Tibial nerve (tissue), 4 donors: Measurements from ENCODE around the gene SSC5D. TPM values are rescaled to one million over a fixed set of nuclear protein-coding genes. Genes with fewer than 3 reads are reported as not detected.

Experiments used
- DNase-seq, 2 donors: peaks; one replicate each; pipeline ENCODE4 v3.0.0-alpha.2; 2019; ENCODE audit warnings: low spot score in 2 of 2
- H3K27ac ChIP-seq, 4 donors: fragments of 200-600 bp; sonication (generic) in 3 of 4; one replicate each; pipeline ENCODE4 v1.5.1; 2017 to 2019; ENCODE audit warnings: mild to moderate bottlenecking in 1 of 4
- H3K27me3 ChIP-seq, 2 donors: fragments of 200-600 bp; sonication (generic) in 1 of 2; one replicate each; pipeline versions ENCODE4 v1.5.1 to v1.6.0; 2017 to 2019
- H3K36me3 ChIP-seq, 3 donors: fragments of 200-600 bp; sonication (generic); one replicate each; pipeline ENCODE4 v1.5.1; 2018 to 2019
- H3K4me1 ChIP-seq, 4 donors: fragments of 200-600 bp; sonication (generic) in 3 of 4; one replicate each; pipeline ENCODE4 v1.5.1; 2017 to 2019
- H3K4me3 ChIP-seq, 4 donors: fragments of 200-600 bp; sonication (generic) in 3 of 4; one replicate each; pipeline ENCODE4 v1.5.1; 2017 to 2019; ENCODE audit warnings: mild to moderate bottlenecking in 1 of 4, moderate library complexity in 1 of 4
- H3K9me3 ChIP-seq, 4 donors: fragments of 200-600 bp; sonication (generic) in 3 of 4; one replicate each; pipeline ENCODE4 v1.5.1; 2017 to 2019
- EP300 ChIP-seq, 2 donors: sonication (generic); formaldehyde crosslinking; IDR thresholded peaks; one replicate each; pipeline ENCODE4 v1.6.1; 2017; ENCODE audit warnings: antibody characterized with exemption in 2 of 2, mild to moderate bottlenecking in 1 of 2
- POLR2A ChIP-seq, 2 donors: fragments of 450-650 bp; IDR thresholded peaks; one replicate each; pipeline ENCODE4 v1.6.1; 2017; ENCODE audit warnings: antibody characterized with exemption in 2 of 2, mild to moderate bottlenecking in 2 of 2, moderate library complexity in 2 of 2
- WGBS, 2 donors: methylation state at CpG; one replicate each; pipeline ENCODE4 v1.1.5; 2018; 5-methylcytosine and 5-hydroxymethylcytosine counted together
- total RNA-seq, 4 donors: library from RNA; depleted of rRNA; stranded (reverse); fragments of >200 nt; gene quantifications; one replicate each; pipeline ENCODE4 v1.1.0, GENCODE V29; 2016
- TF ChIP-seq, protein P1 (sequence below), 5 experiments: fragments of 200-600 bp in 3 of 5; fragments of 450-650 bp in 2 of 5; sonication (generic) in 3 of 5; IDR thresholded peaks; one replicate each; pipeline ENCODE4 v1.5.1; 2016 to 2019; ENCODE audit warnings: antibody characterized with exemption in 5 of 5, mild to moderate bottlenecking in 3 of 5, moderate library complexity in 2 of 5

The SSC5D gene
- total RNA-seq, 4 donors from 2014 or later, result 3.9 to 14.5 (median 7.2) TPM

GRCh38 chr19:55462722-55463121 lies 25.5 kb upstream of the SSC5D start:
- Histone ChIP-seq H3K9me3 (no peaks in the 10 kb centered on the region), H3K36me3 (no peaks in the 10 kb centered on the region), H3K4me3 (no peak overlapping the region), H3K27me3 (no peaks in the 10 kb centered on the region), H3K27ac (no peak overlapping the region), H3K4me1 (peaks cover 0 to 37% (median 6%) of the 10 kb centered on the region in 4 donors)
- 74 to 80% methylated on average over 11 of the region's 11 CpGs for WGBS, 2 donors
- TF ChIP-seq EP300 (IDR thresholded peaks at IDR 0.05) (no peak), POLR2A (IDR thresholded peaks at IDR 0.05) (no peak)
- TF ChIP-seq, protein P1, sequence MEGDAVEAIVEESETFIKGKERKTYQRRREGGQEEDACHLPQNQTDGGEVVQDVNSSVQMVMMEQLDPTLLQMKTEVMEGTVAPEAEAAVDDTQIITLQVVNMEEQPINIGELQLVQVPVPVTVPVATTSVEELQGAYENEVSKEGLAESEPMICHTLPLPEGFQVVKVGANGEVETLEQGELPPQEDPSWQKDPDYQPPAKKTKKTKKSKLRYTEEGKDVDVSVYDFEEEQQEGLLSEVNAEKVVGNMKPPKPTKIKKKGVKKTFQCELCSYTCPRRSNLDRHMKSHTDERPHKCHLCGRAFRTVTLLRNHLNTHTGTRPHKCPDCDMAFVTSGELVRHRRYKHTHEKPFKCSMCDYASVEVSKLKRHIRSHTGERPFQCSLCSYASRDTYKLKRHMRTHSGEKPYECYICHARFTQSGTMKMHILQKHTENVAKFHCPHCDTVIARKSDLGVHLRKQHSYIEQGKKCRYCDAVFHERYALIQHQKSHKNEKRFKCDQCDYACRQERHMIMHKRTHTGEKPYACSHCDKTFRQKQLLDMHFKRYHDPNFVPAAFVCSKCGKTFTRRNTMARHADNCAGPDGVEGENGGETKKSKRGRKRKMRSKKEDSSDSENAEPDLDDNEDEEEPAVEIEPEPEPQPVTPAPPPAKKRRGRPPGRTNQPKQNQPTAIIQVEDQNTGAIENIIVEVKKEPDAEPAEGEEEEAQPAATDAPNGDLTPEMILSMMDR (IDR thresholded peaks at IDR 0.05), result no peak
- no peak for DNase-seq

DNA sequence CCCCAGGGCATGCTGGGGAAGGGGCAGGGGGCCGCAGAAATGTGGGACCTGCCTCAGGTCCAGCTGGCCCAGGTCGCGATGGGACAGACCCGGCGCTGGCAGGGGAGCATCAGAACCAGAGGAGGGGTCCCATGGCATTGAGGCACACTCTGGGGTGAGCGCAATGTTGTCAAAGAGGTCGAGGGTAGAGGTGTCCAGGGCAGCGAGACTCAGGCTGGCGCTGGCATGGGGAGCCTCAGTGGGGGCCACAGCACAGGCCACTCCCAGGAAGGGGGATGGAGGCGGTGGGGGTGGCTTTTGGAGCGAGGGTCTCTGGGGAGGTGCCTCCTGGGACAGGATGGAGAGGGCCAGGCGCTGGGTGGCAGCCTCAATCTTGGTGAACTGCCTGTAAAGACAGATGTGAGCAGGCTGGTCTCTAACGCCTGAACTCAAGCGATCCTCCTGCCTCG lies 24.6 kb upstream of the SSC5D start:
- H3K4me3 ChIP-seq, result no peak overlapping the region
- TF ChIP-seq POLR2A (IDR thresholded peaks at IDR 0.05), result no peak
- no peak for TF ChIP-seq EP300 (IDR thresholded peaks at IDR 0.05)
- TF ChIP-seq, protein P1 (IDR thresholded peaks at IDR 0.05), result no peak
- H3K9me3 ChIP-seq, result no peaks in the 10 kb centered on the region
- no peaks in the 10 kb centered on the region for H3K36me3 ChIP-seq
- 62 to 64% methylated on average over 12 to 15 of the region's 15 CpGs for WGBS, 2 donors
- no peak overlapping the region for H3K27ac ChIP-seq
- H3K4me1 ChIP-seq, result peaks cover 0 to 41% (median 6%) of the 10 kb centered on the region in 4 donors
- DNase-seq, result no peak
- no peaks in the 10 kb centered on the region for H3K27me3 ChIP-seq

GRCh38 chr19:55464039-55464661 lies 24.1 kb upstream of the SSC5D start:
- Histone ChIP-seq H3K36me3 (no peaks in the 10 kb centered on the region), H3K4me3 (no peak overlapping the region), H3K27me3 (no peaks in the 10 kb centered on the region), H3K27ac (no peak overlapping the region), H3K9me3 (no peaks in the 10 kb centered on the region), H3K4me1 (peaks cover 0 to 41% (median 6%) of the 10 kb centered on the region in 4 donors)
- WGBS, 2 donors, result 56 to 62% methylated on average over 18 to 23 of the region's 23 CpGs
- TF ChIP-seq POLR2A (IDR thresholded peaks at IDR 0.05), result no peak
- no peak for TF ChIP-seq EP300 (IDR thresholded peaks at IDR 0.05)
- TF ChIP-seq, protein P1 (IDR thresholded peaks at IDR 0.05), result no peak
- no peak for DNase-seq

- no peak within 1 kb of the TSS for H3K27ac ChIP-seq
- WGBS, 2 donors, result 48 to 52% methylated on average over 14 of the region's 14 CpGs
- no peak for DNase-seq
- H3K27me3 ChIP-seq, result no peaks in the 10 kb centered on the region
- no peak within 1 kb of the TSS for H3K4me3 ChIP-seq
- TF ChIP-seq POLR2A (IDR thresholded peaks at IDR 0.05) (no peak), EP300 (IDR thresholded peaks at IDR 0.05) (no peak)
- TF ChIP-seq, protein P1 (IDR thresholded peaks at IDR 0.05), result no peak
- peaks cover 0 to 37% (median 4%) of the 10 kb centered on the region in 4 donors for H3K4me1 ChIP-seq
- no peaks in the 10 kb centered on the region for H3K9me3 ChIP-seq
- H3K36me3 ChIP-seq, result no peaks in the 10 kb centered on the region
Observed at GRCh38 chr19:55464662-55465054, 23.6 kb upstream of the SSC5D start, which contains the start of gene C19orf85. Gene C19orf85, minus strand, starts transcription at chr19:55464751. Its CDS starts 197 bp downstream, at chr19:55464554.

- no peak for TF ChIP-seq EP300 (IDR thresholded peaks at IDR 0.05)
- TF ChIP-seq POLR2A (IDR thresholded peaks at IDR 0.05), result no peak
- TF ChIP-seq, protein P1 (IDR thresholded peaks at IDR 0.05), result no peak
Observed at GRCh38 chr19:55465460-55466240, 22.6 kb upstream of the SSC5D start.

More at GRCh38 chr19:55465460-55466240, 22.6 kb upstream of the SSC5D start:
- Histone ChIP-seq H3K9me3 (no peaks in the 10 kb centered on the region), H3K4me1 (peaks cover 0 to 27% (median 0%) of the 10 kb centered on the region in 4 donors), H3K27me3 (no peaks in the 10 kb centered on the region), H3K4me3 (no peak overlapping the region), H3K27ac (no peak overlapping the region), H3K36me3 (no peaks in the 10 kb centered on the region)
- WGBS, 2 donors, result 81 to 87% methylated on average over 10 to 11 of the region's 11 CpGs
- DNase-seq, result no peak
